HG03196 (cell line): ENCODE results near the gene MOB1B.
"Not testable (repeated sequence)": the region's sequence is repeated elsewhere in the genome, so short reads cannot be mapped to it uniquely, and the experiment has no call there.

Experiments
- ATAC-seq: cut with Tn5 transposase; IDR thresholded peaks from one replicate; pipeline ENCODE4 v1.9.1; 2021; ENCODE audit not compliant: unreplicated experiment

The MOB1B gene

GRCh38 chr4:70948665-70949260, 46.6 kb downstream of the MOB1B start:
- no peak for ATAC-seq

- ATAC-seq, result no peak
Measured at GRCh38 chr4:70954032-70954431, 51.9 kb downstream of the MOB1B start.

GRCh38 chr4:70956549-70957210, 54.5 kb downstream of the MOB1B start:
- ATAC-seq, result no peak

DNA sequence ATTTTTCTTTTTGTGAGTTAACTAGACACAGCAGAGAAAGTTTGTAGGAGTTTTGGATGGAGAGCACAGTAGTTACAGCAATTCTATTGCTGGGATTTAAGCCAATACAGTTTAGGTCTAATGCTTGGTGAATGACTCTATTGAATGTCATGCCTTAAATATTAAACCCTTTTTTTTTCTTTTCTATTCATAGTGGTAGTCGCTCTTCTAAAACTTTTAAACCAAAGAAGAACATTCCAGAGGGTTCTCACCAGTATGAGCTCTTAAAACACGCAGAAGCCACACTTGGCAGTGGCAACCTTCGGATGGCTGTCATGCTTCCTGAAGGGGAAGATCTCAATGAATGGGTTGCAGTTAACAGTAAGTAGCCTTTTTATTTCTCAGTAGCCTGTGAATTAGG, 56.5 kb downstream of the MOB1B start:
- ATAC-seq, result no peak

- no peak for ATAC-seq
Measured at GRCh38 chr4:70969076-70969475, 66.9 kb downstream of the MOB1B start.

- no peak for ATAC-seq
Measured at GRCh38 chr4:70976252-70976651, 74.1 kb downstream of the MOB1B start.

DNA sequence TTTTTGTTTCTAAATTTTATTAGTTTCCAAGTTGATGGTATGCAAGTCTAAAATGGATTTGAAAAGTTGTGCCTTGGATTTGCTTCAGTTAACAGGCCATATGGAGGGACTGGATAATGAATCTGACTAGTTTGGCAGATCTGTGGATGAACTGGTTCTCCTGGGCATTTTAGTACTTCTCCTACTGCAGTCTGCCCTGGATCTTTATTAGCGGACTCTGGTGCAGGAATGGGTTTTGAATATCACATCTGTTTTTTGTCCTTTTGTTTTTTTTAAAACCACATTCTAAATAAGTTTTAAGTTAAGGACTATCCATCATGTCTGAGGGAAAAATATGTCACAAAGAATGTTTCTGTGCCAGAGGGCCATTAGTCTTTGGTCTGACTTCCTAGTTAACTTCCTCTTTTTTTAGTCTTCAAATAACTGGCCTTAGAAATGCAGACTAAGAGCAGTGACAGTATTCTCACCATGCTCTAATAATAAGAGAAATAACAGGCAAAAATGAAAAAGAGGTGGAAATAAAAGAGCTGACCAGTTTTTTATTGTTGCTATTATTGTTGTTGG, 77.4 kb downstream of the MOB1B start:
- no peak for ATAC-seq

- ATAC-seq, result no peak
Measured at GRCh38 chr4:70980196-70980595, 78.0 kb downstream of the MOB1B start.

GRCh38 chr4:70984106-70984505, 81.9 kb downstream of the MOB1B start:
- no peak for ATAC-seq

DNA sequence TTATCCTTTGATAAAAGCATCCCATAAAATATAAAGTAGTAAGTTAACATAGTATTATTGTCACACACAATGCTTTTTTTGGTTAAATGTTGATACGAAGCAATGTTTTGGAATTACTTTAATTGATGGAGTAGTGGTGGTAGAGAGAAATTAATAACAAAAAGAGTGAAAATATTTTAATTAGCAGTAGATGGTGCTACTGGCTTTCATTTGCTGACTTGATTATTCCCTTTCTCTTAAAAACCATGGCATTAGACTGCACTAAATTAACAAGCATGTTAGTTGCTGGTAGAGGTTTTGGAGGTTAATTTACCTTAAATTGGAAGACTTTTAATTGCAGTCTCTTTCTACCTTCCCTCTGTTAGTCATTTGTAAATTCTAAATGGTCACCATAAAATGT, 82.4 kb downstream of the MOB1B start:
- ATAC-seq, result no peak

DNA sequence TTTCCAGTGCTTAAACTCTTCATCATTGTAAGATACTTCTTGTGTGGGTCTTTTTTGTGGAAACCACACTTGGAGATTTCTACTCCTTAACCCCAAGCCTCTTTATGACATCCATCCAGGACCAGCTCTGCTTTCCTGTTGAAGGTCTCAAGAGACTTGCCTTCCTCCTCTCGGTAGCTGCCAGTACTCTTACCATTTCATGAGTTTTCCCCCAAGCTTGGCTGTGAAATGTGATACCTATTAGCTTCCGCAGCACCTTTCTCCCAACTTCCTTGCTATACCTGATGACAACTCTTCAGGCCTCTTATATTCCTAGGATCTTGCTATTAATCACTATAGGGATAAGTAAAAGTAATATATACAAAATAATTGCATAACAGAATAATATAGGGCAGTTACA, 89.4 kb downstream of the MOB1B start:
- ATAC-seq, result no peak

DNA sequence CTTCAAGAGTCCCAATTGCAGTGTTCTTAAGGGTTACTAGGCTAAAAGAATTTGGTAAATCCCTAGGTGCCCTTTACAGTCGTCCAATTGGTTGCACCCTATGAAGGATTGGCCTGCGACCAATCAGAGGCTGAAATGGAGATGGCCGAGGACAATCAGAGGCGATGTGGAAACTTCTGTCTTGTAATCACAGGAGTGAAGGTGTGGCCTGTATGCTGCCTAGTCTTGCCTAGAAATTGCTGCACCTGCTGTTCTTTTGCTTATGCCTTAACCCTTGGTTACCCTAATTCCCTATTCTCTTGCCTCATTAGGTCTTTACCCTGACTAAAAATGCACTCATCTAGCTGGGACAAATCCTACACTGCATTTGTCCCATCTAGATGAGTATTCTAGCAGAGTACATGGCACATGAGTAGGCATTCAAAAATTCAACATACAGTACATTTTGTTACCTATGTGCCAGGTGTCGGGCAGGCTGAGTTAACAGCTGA, 90.3 kb downstream of the MOB1B start:
- no peak for ATAC-seq

DNA sequence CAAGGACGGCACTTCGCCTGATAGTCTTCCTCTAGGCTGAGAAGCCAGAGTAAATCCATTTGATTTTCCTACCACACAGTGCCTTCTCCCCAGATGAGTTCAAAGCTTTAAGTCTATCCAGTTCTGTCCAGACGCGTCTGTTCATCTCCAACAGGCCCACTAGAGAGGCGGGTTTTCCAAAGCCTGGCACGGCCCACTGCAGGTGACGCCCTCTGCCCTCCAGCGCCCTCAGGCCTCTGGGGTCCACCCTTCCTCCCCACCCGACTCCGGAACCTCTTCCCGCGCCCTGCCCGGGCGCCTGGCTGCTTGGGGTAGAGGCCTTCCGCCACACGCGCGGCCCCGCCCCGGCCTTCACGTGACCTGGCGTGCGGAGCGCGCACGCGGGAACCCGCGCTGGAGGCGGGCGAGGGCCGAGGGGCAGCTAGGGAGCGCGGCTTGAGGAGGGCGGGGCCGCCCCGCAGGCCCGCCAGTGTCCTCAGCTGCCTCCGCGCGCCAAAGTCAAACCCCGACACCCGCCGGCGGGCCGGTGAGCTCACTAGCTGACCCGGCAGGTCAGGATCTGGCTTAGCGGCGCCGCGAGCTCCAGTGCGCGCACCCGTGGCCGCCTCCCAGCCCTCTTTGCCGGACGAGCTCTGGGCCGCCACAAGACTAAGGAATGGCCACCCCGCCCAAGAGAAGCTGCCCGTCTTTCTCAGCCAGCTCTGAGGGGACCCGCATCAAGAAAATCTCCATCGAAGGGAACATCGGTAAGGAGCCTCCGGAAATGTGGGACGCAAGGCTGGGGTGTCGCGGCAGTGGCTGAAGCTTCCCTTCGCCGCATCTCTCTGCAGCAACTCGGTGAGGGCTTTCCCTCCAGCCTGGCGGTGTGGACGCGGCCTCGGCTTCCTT, 91.3 kb downstream of the MOB1B start, which contains the start of gene DCK:
Gene DCK, plus strand, starts transcription at position 469 of the 888 bp plus-strand sequence. Its CDS starts 187 bp downstream, at position 656.
- peak; percentile 87 for ATAC-seq

DNA sequence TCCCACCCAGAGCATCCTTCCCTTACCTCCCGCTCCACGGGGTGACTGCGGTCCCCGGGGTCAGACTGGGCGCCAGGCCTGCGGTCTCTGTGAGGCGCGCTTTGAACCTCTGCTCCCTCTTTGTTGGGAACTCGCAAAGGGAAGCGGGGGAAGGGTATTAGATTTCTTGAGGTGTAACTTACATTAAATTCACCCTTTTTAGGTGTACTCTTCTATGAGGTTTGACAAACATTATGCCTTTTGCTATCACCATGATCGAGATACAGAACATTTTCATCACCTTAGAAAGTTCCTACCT, 91.8 kb downstream of the MOB1B start:
- ATAC-seq, result no peak

- peak; percentile 42 for ATAC-seq
Measured at GRCh38 chr4:70994387-70995099, 92.4 kb downstream of the MOB1B start.

DNA sequence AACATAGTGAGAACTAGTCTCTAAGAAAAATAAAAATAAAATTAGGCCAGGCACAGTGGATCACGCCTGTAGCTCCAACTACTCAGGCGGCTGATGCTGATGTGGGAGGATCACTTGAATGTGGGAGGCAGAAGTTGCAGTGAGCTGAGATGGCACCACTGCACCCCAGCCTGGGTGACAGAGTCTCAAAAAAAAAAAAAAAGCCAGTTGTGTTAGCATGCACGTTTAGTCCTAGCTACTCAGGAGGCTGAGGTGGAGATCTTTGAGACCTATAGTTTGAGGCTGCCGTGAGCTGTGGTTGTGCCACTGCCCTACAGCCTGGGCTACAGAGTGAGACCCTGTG, 93.8 kb downstream of the MOB1B start:
- no peak for ATAC-seq

- no peak for ATAC-seq
Measured at GRCh38 chr4:70997036-70997435, 94.9 kb downstream of the MOB1B start.

GRCh38 chr4:70997546-70997945, 95.4 kb downstream of the MOB1B start:
- no peak for ATAC-seq

DNA sequence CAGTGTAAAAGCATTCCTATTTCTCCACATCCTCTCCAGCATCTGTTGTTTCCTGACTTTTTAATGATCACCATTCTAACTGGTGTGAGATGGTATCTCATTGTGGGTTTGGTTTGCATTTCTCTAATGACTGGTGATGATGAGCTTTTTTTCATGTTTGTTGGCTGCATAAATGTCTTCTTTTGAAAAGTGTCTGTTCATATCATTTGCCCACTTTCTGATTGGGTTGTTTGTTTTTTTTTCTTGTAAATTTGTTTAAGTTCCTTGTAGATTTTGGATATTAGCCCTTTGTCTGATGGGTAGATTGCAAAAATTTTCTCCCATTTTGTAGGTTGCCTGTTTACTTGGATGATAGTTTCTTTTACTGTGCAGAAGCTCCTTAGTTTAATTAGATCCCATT, 97.5 kb downstream of the MOB1B start:
- ATAC-seq, result not testable (repeated sequence)

- not testable (repeated sequence) for ATAC-seq
Measured at GRCh38 chr4:71001363-71001762, 99.2 kb downstream of the MOB1B start.

GRCh38 chr4:71004281-71004851, 102.2 kb downstream of the MOB1B start:
- peak; percentile 47 for ATAC-seq
